ENCODE data around the gene CCDC73. TPM values are rescaled to one million over a fixed set of nuclear protein-coding genes. Genes with fewer than 3 reads are reported as not detected.

CCDC73 gene
- total and polyA plus RNA-seq, 10 of the 15 experiments (the other 5 are each of a cell fraction or from before 2014, with no cell fraction given): 0.05 to 0.57 (median 0.14) TPM

DNA sequence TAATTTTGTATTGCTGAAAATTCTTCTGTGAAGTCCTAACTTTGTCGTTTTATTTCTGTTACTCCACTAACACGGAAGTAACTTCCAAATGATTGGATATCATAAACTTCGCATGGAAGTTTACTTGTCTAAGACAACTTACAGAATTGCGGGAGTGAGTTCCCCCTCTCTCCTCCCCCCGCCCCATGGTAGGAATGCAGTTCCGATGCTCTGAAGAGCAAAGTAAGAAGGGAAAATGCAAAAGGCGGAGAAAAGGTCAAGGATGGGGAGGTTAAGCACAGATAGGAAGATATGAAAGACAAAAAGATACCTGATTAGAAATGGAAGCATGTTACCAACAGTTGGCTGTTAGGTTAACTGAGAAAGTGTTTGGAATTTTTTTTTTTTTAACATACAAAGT, 209.5 kb downstream of the CCDC73 start (continued):
- TF ChIP-seq STAT1 (conservative IDR thresholded peaks at IDR 0.05) (no peak), MTA3 (IDR thresholded peaks at IDR 0.05; ENCODE audit: borderline replicate concordance, low read length) (no peak), STAT3 (IDR thresholded peaks at IDR 0.05; ENCODE audit: low read depth, low read length) (no peak), HDAC6 (IDR thresholded peaks at IDR 0.05; ENCODE audit: unreplicated experiment) (no peak)

DNA sequence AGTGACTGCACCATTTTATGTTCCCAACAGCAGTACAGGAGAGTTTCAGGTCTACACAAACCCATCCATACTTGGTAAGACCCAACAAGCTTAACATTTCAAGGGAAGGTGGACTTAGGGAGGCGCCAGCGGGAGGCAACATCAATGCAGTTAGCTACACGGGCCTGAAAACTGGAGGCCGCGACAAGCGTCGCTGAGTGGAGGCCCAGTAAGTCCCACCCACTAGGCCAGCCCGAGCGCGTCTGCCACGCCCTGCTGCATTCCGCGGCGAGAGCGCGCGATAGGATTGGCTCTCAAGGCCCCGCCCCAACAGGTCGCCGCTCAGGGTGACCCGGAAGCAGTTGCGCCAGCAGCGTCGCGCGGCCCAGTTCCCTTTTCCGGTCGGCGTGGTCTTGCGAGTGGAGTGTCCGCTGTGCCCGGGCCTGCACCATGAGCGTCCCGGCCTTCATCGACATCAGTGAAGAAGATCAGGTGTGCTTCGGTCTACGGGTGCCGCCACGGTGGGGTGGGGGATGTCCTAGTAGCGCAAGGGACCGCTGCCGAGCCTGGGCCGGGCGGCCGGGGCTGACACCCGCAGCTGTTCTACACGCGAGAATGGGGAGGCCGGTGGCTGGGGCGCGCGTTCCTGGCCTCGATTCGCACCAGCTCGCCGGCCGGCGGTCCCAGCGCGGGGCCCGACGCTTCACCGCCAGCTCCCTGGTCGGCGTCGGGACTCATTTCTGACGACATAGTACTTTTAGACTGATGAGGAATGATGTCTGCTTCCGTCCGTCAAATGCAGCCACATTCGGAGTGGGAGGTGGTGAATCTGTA, 210.8 kb downstream of the CCDC73 start, which contains the start of gene EIF3M:
EIF3M (plus strand) TSS at position 373 of the 813 bp plus-strand sequence; CDS start at position 430, 57 bp downstream.
- Histone ChIP-seq H3K4me1 (ENCODE audit: control insufficient read depth, insufficient read depth, low read length) (peaks cover 4% of the 10 kb centered on the region; the same call in 1 of the 2 replicates), H3K36me3 (ENCODE audit: control insufficient read depth in 2 of 2, insufficient read depth in 2 of 2, low read length in 1 of 2) (peaks cover under 1 to 8% of the 10 kb centered on the region in 2 experiments; a peak in 2 of 4 replicates), H3K27me3 (replicated peaks in 1 of 2; ENCODE audit: control insufficient read depth in 2 of 2, insufficient read depth in 2 of 2, low read length in 1 of 2) (no peaks in the 10 kb centered on the region), H4K20me1 (ENCODE audit: control insufficient read depth, insufficient read depth) (no peaks in the 10 kb centered on the region), H2AFZ (ENCODE audit: control insufficient read depth, low read depth, low read length) (peak within 1 kb of the TSS; percentile 100), H3K79me2 (ENCODE audit: control insufficient read depth, insufficient read depth, low read length) (peaks cover 52% of the 10 kb centered on the region), H3K4me3 (peak within 1 kb of the TSS; percentile 97), H3K4me2 (ENCODE audit: control insufficient read depth, insufficient read depth) (peak within 1 kb of the TSS; percentile 83), H3K9me3 (replicated peaks; ENCODE audit: control insufficient read depth, insufficient read depth, low read length) (no peaks in the 10 kb centered on the region; the same call in 1 of the 3 replicates), H3K27ac (ENCODE audit: control insufficient read depth, insufficient read depth) (peak within 1 kb of the TSS; percentile 89), H3K9ac (ENCODE audit: control insufficient read depth, insufficient read depth, low read length) (peak within 1 kb of the TSS; percentile 83)
- BruUV-seq (replicated peaks): no TSS peak
- ATAC-seq (peak; percentile 98), DNase-seq (ENCODE audit: low read depth, low spot score) (peak; percentile 88), FAIRE-seq (peak; percentile 80)
- RAD21 ChIA-PET (ENCODE audit: unreplicated experiment): interaction anchor here (1.0 to 1.1 kb wide), 2 partner anchors 52 to 314 kb away, joined by 3 to 5 read pairs; no protein-coding TSS in a partner anchor
- SMC1A ChIA-PET (ENCODE audit: uncharacterized antibody, unreplicated experiment): interaction anchor here (0.5 to 1.5 kb wide), 4 partner anchors 11 to 241 kb away, joined by 3 to 4 read pairs (median 4); no protein-coding TSS in a partner anchor
- CTCF ChIA-PET: interaction anchor here (0.6 to 1.7 kb wide), 5 partner anchors 10 to 271 kb away, joined by 3 to 5 read pairs (median 3); no protein-coding TSS in a partner anchor
- in situ Hi-C loops (cut with MboI) (no loop called here), intact Hi-C loops (cut with micrococcal nuclease; ENCODE audit: unreplicated experiment) (no loop called here)
- POLR2A ChIA-PET: interaction anchor here (1.2 to 1.3 kb wide), 2 partner anchors 11 to 135 kb away, joined by 3 to 7 read pairs; no protein-coding TSS in a partner anchor
- WGBS (ENCODE audit: insufficient coverage, insufficient replicate concordance, low lambda C conversion rate, missing lambda C conversion rate): under 1% methylated on average over 65 of the region's 70 CpGs
- TF ChIP-seq, protein P1, sequence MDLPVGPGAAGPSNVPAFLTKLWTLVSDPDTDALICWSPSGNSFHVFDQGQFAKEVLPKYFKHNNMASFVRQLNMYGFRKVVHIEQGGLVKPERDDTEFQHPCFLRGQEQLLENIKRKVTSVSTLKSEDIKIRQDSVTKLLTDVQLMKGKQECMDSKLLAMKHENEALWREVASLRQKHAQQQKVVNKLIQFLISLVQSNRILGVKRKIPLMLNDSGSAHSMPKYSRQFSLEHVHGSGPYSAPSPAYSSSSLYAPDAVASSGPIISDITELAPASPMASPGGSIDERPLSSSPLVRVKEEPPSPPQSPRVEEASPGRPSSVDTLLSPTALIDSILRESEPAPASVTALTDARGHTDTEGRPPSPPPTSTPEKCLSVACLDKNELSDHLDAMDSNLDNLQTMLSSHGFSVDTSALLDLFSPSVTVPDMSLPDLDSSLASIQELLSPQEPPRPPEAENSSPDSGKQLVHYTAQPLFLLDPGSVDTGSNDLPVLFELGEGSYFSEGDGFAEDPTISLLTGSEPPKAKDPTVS (IDR thresholded peaks at IDR 0.05; ENCODE audit: low read depth, low read length): no peak
- TF ChIP-seq, protein P2, sequence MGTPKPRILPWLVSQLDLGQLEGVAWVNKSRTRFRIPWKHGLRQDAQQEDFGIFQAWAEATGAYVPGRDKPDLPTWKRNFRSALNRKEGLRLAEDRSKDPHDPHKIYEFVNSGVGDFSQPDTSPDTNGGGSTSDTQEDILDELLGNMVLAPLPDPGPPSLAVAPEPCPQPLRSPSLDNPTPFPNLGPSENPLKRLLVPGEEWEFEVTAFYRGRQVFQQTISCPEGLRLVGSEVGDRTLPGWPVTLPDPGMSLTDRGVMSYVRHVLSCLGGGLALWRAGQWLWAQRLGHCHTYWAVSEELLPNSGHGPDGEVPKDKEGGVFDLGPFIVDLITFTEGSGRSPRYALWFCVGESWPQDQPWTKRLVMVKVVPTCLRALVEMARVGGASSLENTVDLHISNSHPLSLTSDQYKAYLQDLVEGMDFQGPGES (IDR thresholded peaks at IDR 0.05): no peak
- TF ChIP-seq CBFB (IDR thresholded peaks at IDR 0.05; ENCODE audit: low read depth) (peak; percentile 38; the same call in 1 of the 2 replicates), RELA (IDR thresholded peaks at IDR 0.05; ENCODE audit: borderline replicate concordance, partially characterized antibody) (peak; percentile 47), SRF (IDR thresholded peaks at IDR 0.05; ENCODE audit: low read depth in 2 of 2, low read length in 2 of 2) (no peak), CREM (IDR thresholded peaks at IDR 0.05; ENCODE audit: low read depth) (peak; percentile 62), SUZ12 (IDR thresholded peaks at IDR 0.05; ENCODE audit: unreplicated experiment) (no peak), PML (IDR thresholded peaks at IDR 0.05; ENCODE audit: low read length) (peak; percentile 86), SMARCA5 (IDR thresholded peaks at IDR 0.05) (peak; percentile 56; the same call in 1 of the 2 replicates), SREBF2 (IDR thresholded peaks at IDR 0.05; ENCODE audit: low read length) (0 out of 2 replicates have a peak, but pooled peaks have one; percentile 27)
- TF ChIP-seq, protein P3, sequence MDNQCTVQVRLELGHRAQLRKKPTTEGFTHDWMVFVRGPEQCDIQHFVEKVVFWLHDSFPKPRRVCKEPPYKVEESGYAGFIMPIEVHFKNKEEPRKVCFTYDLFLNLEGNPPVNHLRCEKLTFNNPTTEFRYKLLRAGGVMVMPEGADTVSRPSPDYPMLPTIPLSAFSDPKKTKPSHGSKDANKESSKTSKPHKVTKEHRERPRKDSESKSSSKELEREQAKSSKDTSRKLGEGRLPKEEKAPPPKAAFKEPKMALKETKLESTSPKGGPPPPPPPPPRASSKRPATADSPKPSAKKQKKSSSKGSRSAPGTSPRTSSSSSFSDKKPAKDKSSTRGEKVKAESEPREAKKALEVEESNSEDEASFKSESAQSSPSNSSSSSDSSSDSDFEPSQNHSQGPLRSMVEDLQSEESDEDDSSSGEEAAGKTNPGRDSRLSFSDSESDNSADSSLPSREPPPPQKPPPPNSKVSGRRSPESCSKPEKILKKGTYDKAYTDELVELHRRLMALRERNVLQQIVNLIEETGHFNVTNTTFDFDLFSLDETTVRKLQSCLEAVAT (IDR thresholded peaks at IDR 0.05): peak; percentile 98
- TF ChIP-seq, protein P4, sequence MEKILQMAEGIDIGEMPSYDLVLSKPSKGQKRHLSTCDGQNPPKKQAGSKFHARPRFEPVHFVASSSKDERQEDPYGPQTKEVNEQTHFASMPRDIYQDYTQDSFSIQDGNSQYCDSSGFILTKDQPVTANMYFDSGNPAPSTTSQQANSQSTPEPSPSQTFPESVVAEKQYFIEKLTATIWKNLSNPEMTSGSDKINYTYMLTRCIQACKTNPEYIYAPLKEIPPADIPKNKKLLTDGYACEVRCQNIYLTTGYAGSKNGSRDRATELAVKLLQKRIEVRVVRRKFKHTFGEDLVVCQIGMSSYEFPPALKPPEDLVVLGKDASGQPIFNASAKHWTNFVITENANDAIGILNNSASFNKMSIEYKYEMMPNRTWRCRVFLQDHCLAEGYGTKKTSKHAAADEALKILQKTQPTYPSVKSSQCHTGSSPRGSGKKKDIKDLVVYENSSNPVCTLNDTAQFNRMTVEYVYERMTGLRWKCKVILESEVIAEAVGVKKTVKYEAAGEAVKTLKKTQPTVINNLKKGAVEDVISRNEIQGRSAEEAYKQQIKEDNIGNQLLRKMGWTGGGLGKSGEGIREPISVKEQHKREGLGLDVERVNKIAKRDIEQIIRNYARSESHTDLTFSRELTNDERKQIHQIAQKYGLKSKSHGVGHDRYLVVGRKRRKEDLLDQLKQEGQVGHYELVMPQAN (conservative IDR thresholded peaks at IDR 0.05): peak; percentile 93

Measured in GM12878 (cell line).